Thyroid gland (tissue), 4 donors: ENCODE results near the gene CCNL1. TPM values are rescaled to one million over a fixed set of nuclear protein-coding genes. Genes with fewer than 3 reads are reported as not detected.
"Not testable (repeated sequence)": the region's sequence is repeated elsewhere in the genome, so short reads cannot be mapped to it uniquely, and the experiment has no call there.

Source experiments
- DNase-seq, 2 donors: peaks; one replicate each; pipeline ENCODE4 v3.0.0-alpha.2; 2019
- H3K27ac ChIP-seq, 3 donors: fragments of 200-600 bp; sonication (generic); 1 replicate in 2 of 3; 2 replicates in 1 of 3; pipeline ENCODE4 v1.5.1; 2016 to 2019; ENCODE audit warnings: mild to moderate bottlenecking in 1 of 3, moderate library complexity in 1 of 3
- H3K27me3 ChIP-seq: fragments of 200-600 bp; sonication (generic); one replicate; pipeline ENCODE4 v1.5.1; 2019
- H3K36me3 ChIP-seq, 2 donors: fragments of 200-600 bp; sonication (generic); one replicate each; pipeline ENCODE4 v1.5.1; 2016 to 2019
- H3K4me1 ChIP-seq, 2 donors: fragments of 200-600 bp; sonication (generic); one replicate each; pipeline ENCODE4 v1.5.1; 2017 to 2019
- H3K4me3 ChIP-seq, 3 donors: fragments of 200-600 bp; sonication (generic); replicated peaks in 1 of 3; 1 replicate in 2 of 3; 2 replicates in 1 of 3; pipeline ENCODE4 v1.5.1; 2016; ENCODE audit warnings: mild to moderate bottlenecking in 1 of 3
- H3K9me3 ChIP-seq: fragments of 200-600 bp; sonication (generic); one replicate; pipeline ENCODE4 v1.5.1; 2017
- CTCF ChIP-seq, 6 experiments: fragments of 200-600 bp in 3 of 6; fragments of 450-650 bp in 3 of 6; sonication (generic) in 3 of 6; IDR thresholded peaks; one replicate each; pipeline ENCODE4 v1.5.1; 2016 to 2019; ENCODE audit warnings: antibody characterized with exemption in 6 of 6, mild to moderate bottlenecking in 2 of 6, inconsistent platforms in 1 of 6, moderate library complexity in 1 of 6
- POLR2A ChIP-seq, 2 donors: fragments of 450-650 bp; IDR thresholded peaks; one replicate each; pipeline ENCODE4 v1.6.1; 2017; ENCODE audit warnings: antibody characterized with exemption in 2 of 2, mild to moderate bottlenecking in 2 of 2, moderate library complexity in 1 of 2
- WGBS, 2 donors: methylation state at CpG; one replicate each; pipeline ENCODE4 v1.1.5; 2017; 5-methylcytosine and 5-hydroxymethylcytosine counted together
- intact Hi-C: fragments of 100-400 bp; cut with DNase I; formaldehyde crosslinking; loops from one replicate; pipeline ENCODE4 v1.15.1; 2023
- total RNA-seq, 4 donors: library from RNA; depleted of rRNA; stranded (reverse); fragments of >200 nt; gene quantifications; one replicate each; pipeline ENCODE4 v1.2.3, GENCODE V29; 2016

CCNL1 gene
- total RNA-seq, 4 donors from 2014 or later, result 142 to 375 (median 227) TPM

GRCh38 chr3:157104521-157104920 is 55.4 kb downstream of the CCNL1 start:
- Histone ChIP-seq H3K27me3 (no peaks in the 10 kb centered on the region), H3K4me3 (no peak overlapping the region), H3K27ac (no peak overlapping the region), H3K9me3 (no peaks in the 10 kb centered on the region), H3K4me1 (peaks cover 0 to 7% of the 10 kb centered on the region in 2 donors), H3K36me3 (no peaks in the 10 kb centered on the region)
- DNase-seq, result no peak
- 65 to 74% methylated on average over 4 of the region's 4 CpGs for WGBS, 2 donors
- intact Hi-C loops, result no loop called here
- TF ChIP-seq CTCF (IDR thresholded peaks at IDR 0.05) (no peak), POLR2A (IDR thresholded peaks at IDR 0.05) (no peak)

DNA sequence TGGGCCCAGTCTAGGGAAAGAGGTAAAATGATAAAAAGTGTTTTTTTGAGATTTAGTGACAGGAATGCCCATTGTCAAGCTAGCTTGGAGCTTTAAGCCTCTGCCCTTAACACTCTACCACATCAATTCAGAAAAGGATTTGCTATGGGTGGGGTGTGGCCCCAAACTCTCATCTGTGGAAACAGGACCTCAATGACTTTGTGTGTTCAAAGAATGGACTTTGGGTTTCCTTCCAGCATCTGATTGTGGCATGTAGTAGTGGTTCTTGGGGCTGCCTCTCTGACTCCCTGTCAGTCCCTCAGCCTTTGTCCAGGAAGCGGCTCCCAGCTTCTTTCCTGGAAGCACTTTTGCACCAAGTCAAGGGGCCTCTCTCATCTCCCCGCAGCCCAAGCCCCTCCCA is 56.1 kb downstream of the CCNL1 start:
- TF ChIP-seq POLR2A (IDR thresholded peaks at IDR 0.05), result no peak
- no peak for TF ChIP-seq CTCF (IDR thresholded peaks at IDR 0.05)
- 84 to 87% methylated on average over 2 of the region's 2 CpGs for WGBS, 2 donors

GRCh38 chr3:157103280-157103679 is 56.7 kb downstream of the CCNL1 start:
- H3K4me1 ChIP-seq, result peaks cover 0 to 7% of the 10 kb centered on the region in 2 donors
- no peak for TF ChIP-seq POLR2A (IDR thresholded peaks at IDR 0.05)
- TF ChIP-seq CTCF (IDR thresholded peaks at IDR 0.05), result no peak
- WGBS, 2 donors, result 75 to 79% methylated on average over 2 of the region's 2 CpGs
- intact Hi-C loops, result no loop called here
- no peak overlapping the region for H3K4me3 ChIP-seq
- H3K36me3 ChIP-seq, result no peaks in the 10 kb centered on the region
- H3K27ac ChIP-seq, result no peak overlapping the region
- DNase-seq, result no peak
- no peaks in the 10 kb centered on the region for H3K27me3 ChIP-seq
- H3K9me3 ChIP-seq, result no peaks in the 10 kb centered on the region

More for the DNA sequence above, 56.1 kb downstream of the CCNL1 start:
- Histone ChIP-seq H3K27me3 (no peaks in the 10 kb centered on the region), H3K4me1 (peaks cover 0 to 7% of the 10 kb centered on the region in 2 donors), H3K27ac (no peak overlapping the region), H3K36me3 (no peaks in the 10 kb centered on the region), H3K4me3 (no peak overlapping the region), H3K9me3 (no peaks in the 10 kb centered on the region)
- intact Hi-C loops, result no loop called here
- DNase-seq, result no peak

- H3K27ac ChIP-seq, H3K9me3 ChIP-seq, H3K4me1 ChIP-seq, H3K27me3 ChIP-seq, H3K36me3 ChIP-seq, H3K4me3 ChIP-seq, intact Hi-C loops, DNase-seq: not testable (repeated sequence)
- WGBS, 2 donors, result 86 to 96% methylated on average over 1 of the region's 1 CpG
Measured at GRCh38 chr3:157102595-157102994, 57.4 kb downstream of the CCNL1 start.

GRCh38 chr3:157102098-157102497 is 57.8 kb downstream of the CCNL1 start:
- no peaks in the 10 kb centered on the region for H3K36me3 ChIP-seq
- 91 to 93% methylated on average over 3 of the region's 3 CpGs for WGBS, 2 donors
- DNase-seq, result no peak
- H3K9me3 ChIP-seq, result no peaks in the 10 kb centered on the region
- no peaks in the 10 kb centered on the region for H3K27me3 ChIP-seq
- H3K4me3 ChIP-seq, result no peak overlapping the region
- no peaks in the 10 kb centered on the region for H3K4me1 ChIP-seq
- intact Hi-C loops, result no loop called here
- TF ChIP-seq POLR2A (IDR thresholded peaks at IDR 0.05) (no peak), CTCF (IDR thresholded peaks at IDR 0.05) (no peak)
- H3K27ac ChIP-seq, result no peak overlapping the region

GRCh38 chr3:157101486-157101885 is 58.5 kb downstream of the CCNL1 start:
- intact Hi-C loops, result no loop called here
- H3K4me1 ChIP-seq, result no peaks in the 10 kb centered on the region
- WGBS, 2 donors, result 90 to 96% methylated on average over 2 of the region's 2 CpGs
- H3K27ac ChIP-seq, result no peak overlapping the region
- no peaks in the 10 kb centered on the region for H3K27me3 ChIP-seq
- H3K9me3 ChIP-seq, result no peaks in the 10 kb centered on the region
- H3K36me3 ChIP-seq, result no peaks in the 10 kb centered on the region
- no peak overlapping the region for H3K4me3 ChIP-seq
- TF ChIP-seq CTCF (IDR thresholded peaks at IDR 0.05) (no peak), POLR2A (IDR thresholded peaks at IDR 0.05) (no peak)
- DNase-seq, result no peak
